D341Med (cell line): Measurements from ENCODE around the gene AGPAT3.

Source experiments
- DNase-seq: peaks from one replicate; pipeline ENCODE4 v3.0.0; 2012; ENCODE audit warnings: low spot score

AGPAT3 gene

GRCh38 chr21:43907751-43908150 lies 42.7 kb downstream of the AGPAT3 start:
- no peak for DNase-seq

GRCh38 chr21:43908167-43908566 lies 43.1 kb downstream of the AGPAT3 start:
- DNase-seq = no peak

- DNase-seq = no peak
These were observed 44.8 kb downstream of the AGPAT3 start for GRCh38 chr21:43909741-43910400.

GRCh38 chr21:43910460-43910859 lies 45.4 kb downstream of the AGPAT3 start:
- no peak for DNase-seq

- DNase-seq = no peak
These were observed 46.3 kb downstream of the AGPAT3 start for GRCh38 chr21:43911015-43911934.

GRCh38 chr21:43911935-43912487 lies 47.0 kb downstream of the AGPAT3 start:
- no peak for DNase-seq

GRCh38 chr21:43912500-43912899 lies 47.5 kb downstream of the AGPAT3 start:
- no peak for DNase-seq

- no peak for DNase-seq
These were observed 47.9 kb downstream of the AGPAT3 start for GRCh38 chr21:43912910-43913309.

GRCh38 chr21:43913928-43914327 lies 48.9 kb downstream of the AGPAT3 start:
- no peak for DNase-seq

GRCh38 chr21:43916076-43916475 lies 51.1 kb downstream of the AGPAT3 start:
- no peak for DNase-seq

- DNase-seq = no peak
These were observed 51.9 kb downstream of the AGPAT3 start for GRCh38 chr21:43916691-43917514.

GRCh38 chr21:43917515-43918384 lies 52.7 kb downstream of the AGPAT3 start:
- no peak for DNase-seq

- no peak for DNase-seq
These were observed 53.4 kb downstream of the AGPAT3 start for GRCh38 chr21:43918385-43918947.

GRCh38 chr21:43919283-43919682 lies 54.3 kb downstream of the AGPAT3 start:
- DNase-seq = no peak

- no peak for DNase-seq
These were observed 55.1 kb downstream of the AGPAT3 start for GRCh38 chr21:43919871-43920801.

GRCh38 chr21:43921571-43921978 lies 56.6 kb downstream of the AGPAT3 start:
- no peak for DNase-seq

- DNase-seq = no peak
These were observed 57.2 kb downstream of the AGPAT3 start for GRCh38 chr21:43921979-43922945.

- DNase-seq = no peak
These were observed 57.9 kb downstream of the AGPAT3 start for GRCh38 chr21:43922949-43923348.
